Measurements from ENCODE around the gene SLC6A9. TPM values are rescaled to one million over a fixed set of nuclear protein-coding genes. Genes with fewer than 3 reads are reported as not detected.

Gene SLC6A9
- total and polyA plus RNA-seq, 2 donors (not counting 1 experiment from before 2014, with no cell fraction given), result 0.28 to 5.5 TPM

GRCh38 chr1:43980255-43981134 lies 50.8 kb downstream of the SLC6A9 start:
- peaks cover 10% of the 10 kb centered on the region for H3K79me2 ChIP-seq (ENCODE audit: control insufficient read depth, insufficient read depth, low read length)
- POLR2A ChIA-PET, result interaction anchor here (0.5 kb wide), 1 partner anchor 45 kb away, joined by 3 read pairs; no protein-coding TSS in a partner anchor

More at GRCh38 chr1:43980255-43981134, 50.8 kb downstream of the SLC6A9 start:
- DNase-seq (peak; percentile 35), ATAC-seq (ENCODE audit: low read depth) (no peak)
- peaks cover 51% of the 10 kb centered on the region for H3K4me1 Mint-ChIP-seq
- H3K4me3 ChIP-seq (ENCODE audit: control extremely low read depth in 1 of 5, extremely low read depth in 1 of 5, insufficient read depth in 1 of 5, low read depth in 2 of 5, low read length in 4 of 5), result peak overlapping the region in 1 of 5 experiments; percentile 41
- peak overlapping the region; percentile 90 for H3K4me2 ChIP-seq (replicated peaks; ENCODE audit: low read depth, low read length, poor library complexity, severe bottlenecking)
- no peak overlapping the region for H3K27ac ChIP-seq (ENCODE audit: low read length in 2 of 2)
- H3K4me3 Mint-ChIP-seq, result peak overlapping the region; percentile 93
- peaks cover 0 to 23% of the 10 kb centered on the region in 2 experiments for H3K36me3 ChIP-seq (replicated peaks in 1 of 2; ENCODE audit: control extremely low read depth in 1 of 2, control insufficient read depth in 1 of 2, extremely low read depth in 1 of 2, insufficient read depth in 2 of 2, low read length in 1 of 2)
- H3K27me3 Mint-ChIP-seq, result no peaks in the 10 kb centered on the region
- H4K20me1 ChIP-seq (ENCODE audit: control insufficient read depth, insufficient read depth, low read length, poor library complexity, severe bottlenecking), result peaks cover 33% of the 10 kb centered on the region
- no peaks in the 10 kb centered on the region for H3K27me3 ChIP-seq (replicated peaks in 1 of 4; ENCODE audit: control extremely low read depth in 1 of 4, control insufficient read depth in 3 of 4, insufficient read depth in 4 of 4, low read length in 3 of 4)
- H3K9ac ChIP-seq (ENCODE audit: low read length), result peak overlapping the region; percentile 63
- intact Hi-C loops (cut with micrococcal nuclease), result no loop called here
- H3K4me1 ChIP-seq (ENCODE audit: control insufficient read depth in 2 of 2, insufficient read depth in 2 of 2, low read length in 2 of 2), result peaks cover 32 to 57% of the 10 kb centered on the region in 2 donors
- H2AFZ ChIP-seq (ENCODE audit: insufficient read depth, low read depth, low read length, poor library complexity, severe bottlenecking), result peak overlapping the region; percentile 77
- peak overlapping the region; percentile 2 for H3K27ac Mint-ChIP-seq
- TF ChIP-seq CTCF (IDR thresholded peaks at IDR 0.05) (no peak), EZH2 (IDR thresholded peaks at IDR 0.05; ENCODE audit: borderline replicate concordance, insufficient read depth, low read depth, low read length, poor library complexity, severe bottlenecking) (no peak)
- no peaks in the 10 kb centered on the region for H3K9me3 Mint-ChIP-seq (ENCODE audit: insufficient read depth)
- H3K9me3 ChIP-seq (ENCODE audit: control extremely low read depth in 1 of 3, control insufficient read depth in 2 of 3, insufficient read depth in 1 of 3, low read length in 2 of 3), result no peaks in the 10 kb centered on the region
- WGBS (ENCODE audit: insufficient coverage), result 84% methylated on average over 10 of the region's 13 CpGs
- CTCF ChIA-PET, result interaction anchor here (1.2 kb wide), 1 partner anchor 56 kb away, joined by 3 read pairs; no protein-coding TSS in a partner anchor

Data from B cell (primary cell).